GM12891 (cell line): ENCODE data around the gene CEBPE.

ENCODE experiments used
- POLR2A ChIP-seq: IDR thresholded peaks from 2 replicates; pipeline ENCODE4 v1.6.1; 2011; ENCODE audit warnings: low read depth, low read length, control low read depth
- POLR2AphosphoS5 ChIP-seq: IDR thresholded peaks from 2 replicates; pipeline ENCODE4 v1.6.1; 2011; ENCODE audit warnings: low read depth, low read length, control low read depth
- SPI1 ChIP-seq: IDR thresholded peaks from 2 replicates; pipeline ENCODE4 v1.6.1; 2011; ENCODE audit warnings: low read depth, low read length, control low read depth
- TAF1 ChIP-seq: IDR thresholded peaks from 2 replicates; pipeline ENCODE4 v1.6.1; 2011; ENCODE audit warnings: low read depth, low read length, control low read depth

- TF ChIP-seq TAF1 (peak; percentile 98), POLR2A (peak; percentile 85), SPI1 (no peak), POLR2AphosphoS5 (no peak; the same call in 1 of the 2 replicates)
Observed at GRCh38 chr14:23094666-23095195, 24.3 kb downstream of the CEBPE start, which contains the start of gene ACIN1.
